HG02852 (cell line): ENCODE data around the gene CCDC97.

Experiments used
- ATAC-seq: cut with Tn5 transposase; IDR thresholded peaks from one replicate; pipeline ENCODE4 v1.9.1; 2021; ENCODE audit warnings: mild to moderate bottlenecking, moderate library complexity; ENCODE audit not compliant: unreplicated experiment

Gene CCDC97

GRCh38 chr19:41297628-41298347 lies 12.2 kb upstream of the CCDC97 start:
- peak; percentile 77 for ATAC-seq

DNA sequence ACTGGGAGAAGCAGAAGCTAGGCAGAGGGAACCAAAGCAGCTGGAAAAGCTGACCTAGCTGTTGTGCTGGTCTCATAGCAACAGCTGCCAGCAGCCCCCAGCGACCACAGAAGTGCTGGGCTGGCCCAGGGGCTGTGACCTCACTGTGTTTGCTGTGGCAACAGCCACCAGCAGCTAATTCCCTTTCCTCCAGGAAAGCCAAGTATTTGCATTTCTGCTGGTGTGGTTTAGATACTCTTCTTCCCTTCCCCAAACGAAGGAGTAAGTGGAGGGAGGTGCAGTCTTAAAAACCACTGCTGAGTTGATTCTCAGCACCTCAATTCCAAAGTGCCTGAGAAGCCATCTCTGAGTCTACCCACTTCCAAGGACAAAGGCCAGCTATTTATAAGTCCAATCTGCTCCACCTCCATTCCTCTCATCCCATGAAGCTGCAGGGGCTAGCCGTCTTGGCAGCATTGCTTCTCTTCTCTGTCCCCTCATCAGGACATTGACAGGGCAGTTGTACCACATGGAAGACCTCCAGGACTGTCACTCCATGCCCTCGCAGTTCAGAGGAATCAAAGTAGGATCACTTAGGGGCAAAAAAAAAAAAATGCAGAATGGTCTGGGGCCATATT lies 11.5 kb upstream of the CCDC97 start:
- no peak for ATAC-seq

DNA sequence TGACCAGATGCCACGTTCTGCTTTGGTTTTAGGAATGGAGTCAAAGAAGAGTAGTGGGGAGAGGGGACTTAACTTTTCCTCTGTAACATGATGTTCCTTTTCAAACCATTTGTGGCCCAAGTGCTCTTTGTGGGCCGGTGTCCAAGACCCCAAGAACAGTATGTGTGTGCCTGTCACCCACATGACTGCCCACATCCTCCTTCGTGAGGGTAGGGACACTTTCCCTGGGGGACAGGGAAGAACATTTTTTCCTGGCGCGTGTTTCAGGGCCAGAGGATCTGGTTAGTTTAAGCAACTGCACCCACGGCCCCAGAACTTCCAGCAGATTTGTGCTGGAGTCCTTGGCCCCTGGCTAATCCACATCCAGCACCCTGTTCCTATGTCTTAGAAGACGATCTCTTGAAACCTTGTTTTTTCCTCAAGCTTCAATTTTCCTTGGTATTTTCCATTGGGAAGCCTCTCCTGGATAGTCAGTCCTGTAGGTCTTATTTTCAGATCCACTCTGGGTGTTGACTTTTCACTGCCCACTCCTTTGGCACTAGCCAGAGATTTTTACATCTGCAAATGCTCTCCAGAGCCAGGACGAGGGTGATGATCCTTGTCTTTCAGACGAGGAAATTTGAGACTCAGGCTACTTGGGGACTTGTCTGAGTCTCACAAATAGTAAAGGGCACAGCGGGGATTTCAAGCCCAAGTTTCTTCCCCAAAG lies 10.8 kb upstream of the CCDC97 start:
- no peak for ATAC-seq

- no peak for ATAC-seq
Measured at GRCh38 chr19:41299755-41300089, 10.2 kb upstream of the CCDC97 start.

GRCh38 chr19:41300555-41300954 lies 9.4 kb upstream of the CCDC97 start:
- ATAC-seq = no peak

DNA sequence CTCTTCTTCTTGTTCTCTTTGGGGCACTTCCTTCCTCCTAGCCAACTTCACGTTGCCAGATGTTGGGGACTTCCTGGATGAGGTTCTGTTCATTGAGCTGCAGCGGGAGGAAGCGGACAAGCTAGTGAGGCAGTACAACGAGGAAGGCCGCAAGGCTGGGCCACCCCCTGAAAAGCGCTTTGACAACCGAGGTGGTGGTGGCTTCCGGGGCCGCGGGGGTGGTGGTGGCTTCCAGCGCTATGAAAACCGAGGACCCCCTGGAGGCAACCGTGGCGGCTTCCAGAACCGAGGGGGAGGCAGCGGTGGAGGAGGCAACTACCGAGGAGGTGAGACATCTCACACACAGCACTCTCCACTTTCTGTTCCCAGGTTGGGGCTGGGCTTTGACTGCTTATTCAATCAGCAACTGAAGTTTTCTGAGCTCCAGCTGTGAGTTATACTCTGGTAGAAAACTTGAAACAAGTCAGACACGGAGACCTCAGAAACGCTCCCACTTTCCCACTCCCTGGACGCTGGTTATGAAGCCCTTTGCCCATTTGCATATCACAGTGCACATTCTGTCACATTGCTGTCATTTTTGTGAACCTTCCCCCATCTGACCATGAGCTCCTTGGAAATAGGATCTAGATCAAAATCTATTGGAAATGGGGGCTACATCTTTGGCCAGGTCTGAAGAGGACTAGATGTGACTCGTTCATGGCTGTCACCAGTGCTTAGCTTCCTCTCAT lies 7.2 kb upstream of the CCDC97 start:
- ATAC-seq = peak; percentile 56

GRCh38 chr19:41303954-41304353 lies 6.0 kb upstream of the CCDC97 start:
- no peak for ATAC-seq

GRCh38 chr19:41304706-41305483 lies 5.1 kb upstream of the CCDC97 start:
- ATAC-seq = no peak

DNA sequence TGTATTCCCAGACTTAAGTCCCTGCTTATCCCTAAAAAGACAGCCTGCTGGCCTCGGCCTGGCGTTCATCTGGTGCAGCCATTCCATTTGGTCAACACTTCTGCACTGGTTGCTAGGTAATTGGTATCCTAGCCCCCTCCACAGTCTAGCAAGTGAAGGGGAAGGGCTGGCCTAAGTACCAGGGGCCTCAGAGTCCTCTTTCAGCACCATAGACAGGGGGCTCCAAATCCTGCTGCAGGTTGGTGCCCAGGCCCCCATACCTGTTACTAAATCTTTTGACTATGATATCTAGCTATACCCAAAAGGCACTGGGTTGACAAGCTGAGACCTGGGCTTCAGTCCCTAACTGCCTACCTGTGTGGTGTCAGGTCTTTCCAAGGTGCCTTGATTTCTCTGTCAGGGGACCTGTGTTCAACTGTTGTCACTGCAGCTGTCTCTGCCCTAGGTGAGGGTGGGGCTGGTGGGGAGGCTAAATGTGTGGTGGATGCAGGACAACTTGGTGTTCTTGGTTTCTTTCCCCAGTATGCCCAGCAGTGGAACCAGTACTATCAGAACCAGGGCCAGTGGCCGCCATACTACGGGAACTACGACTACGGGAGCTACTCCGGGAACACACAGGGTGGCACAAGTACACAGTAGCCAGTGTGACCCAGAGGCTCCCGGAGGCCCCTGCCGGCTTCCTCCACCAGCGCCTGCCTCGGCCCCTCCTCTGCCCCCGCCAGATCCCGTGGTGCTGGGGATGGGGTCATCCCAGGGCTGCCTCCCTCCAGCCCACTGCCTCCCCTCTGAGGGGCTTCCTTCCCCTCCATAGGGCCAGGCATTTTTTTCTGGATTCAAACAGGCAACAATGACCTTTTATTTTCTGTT lies 3.8 kb upstream of the CCDC97 start:
- no peak for ATAC-seq

DNA sequence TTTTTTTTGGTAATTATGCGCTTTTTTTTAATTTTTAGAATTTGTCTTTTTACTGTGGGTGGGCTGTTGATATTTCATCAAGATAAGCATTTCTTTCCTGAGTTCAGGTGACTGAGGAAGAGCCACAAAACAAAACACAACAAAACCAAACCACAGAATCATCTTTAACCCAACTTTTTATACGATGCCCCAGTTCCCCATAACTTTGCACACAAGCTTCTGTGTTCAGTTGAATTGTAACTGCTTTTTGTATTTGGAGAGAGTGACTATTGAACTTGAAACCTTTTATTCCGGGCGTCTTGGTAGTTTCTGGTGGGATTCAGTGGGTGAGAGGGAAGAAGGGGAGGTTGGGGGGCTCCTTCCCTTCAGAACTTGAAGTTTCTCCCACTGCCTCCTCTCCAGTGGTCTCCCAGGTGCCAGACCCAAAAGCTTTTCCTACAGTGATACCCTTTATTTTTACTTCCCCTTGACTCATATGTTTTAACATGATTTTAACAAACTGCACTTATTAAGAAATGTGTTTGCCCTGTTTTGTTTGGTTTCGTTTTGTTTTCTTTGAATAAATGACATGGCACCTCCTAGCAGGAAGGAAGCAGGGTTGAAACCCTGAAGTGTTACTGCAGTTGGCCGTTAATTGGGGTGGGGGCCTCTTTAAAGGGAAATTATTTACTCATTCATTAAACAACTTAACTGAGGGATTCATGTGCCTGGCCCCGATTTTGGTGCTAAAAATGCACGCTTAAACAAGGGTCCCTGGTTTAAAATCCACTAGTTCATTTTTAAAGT lies 2.7 kb upstream of the CCDC97 start:
- ATAC-seq = no peak

- ATAC-seq = no peak
Measured at GRCh38 chr19:41307954-41308449, 2.0 kb upstream of the CCDC97 start.

- ATAC-seq = no peak
Measured at GRCh38 chr19:41308450-41309179, 1.4 kb upstream of the CCDC97 start.

GRCh38 chr19:41309180-41310032 lies 566 bp upstream of the CCDC97 start:
- ATAC-seq = no peak

DNA sequence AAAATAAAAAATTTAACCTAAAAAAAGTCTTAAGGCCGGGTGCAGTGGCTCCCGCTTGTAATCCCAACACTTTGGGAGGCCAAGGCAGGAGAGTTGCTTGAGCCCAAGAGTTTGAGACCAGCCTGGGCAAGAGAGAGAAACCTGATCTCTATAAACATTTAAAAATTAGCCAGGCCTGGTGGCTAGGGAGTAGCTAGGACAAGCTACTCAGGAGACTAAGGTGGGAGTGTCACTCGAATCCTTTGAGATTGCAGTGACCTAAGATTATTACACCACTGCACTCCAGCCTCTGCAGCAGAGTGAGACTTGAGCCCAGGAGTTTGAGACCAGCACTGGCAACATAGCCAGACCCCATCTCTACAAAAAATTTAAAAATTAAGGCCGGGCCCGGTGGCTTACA lies 1.1 kb downstream of the CCDC97 start:
- no peak for ATAC-seq

DNA sequence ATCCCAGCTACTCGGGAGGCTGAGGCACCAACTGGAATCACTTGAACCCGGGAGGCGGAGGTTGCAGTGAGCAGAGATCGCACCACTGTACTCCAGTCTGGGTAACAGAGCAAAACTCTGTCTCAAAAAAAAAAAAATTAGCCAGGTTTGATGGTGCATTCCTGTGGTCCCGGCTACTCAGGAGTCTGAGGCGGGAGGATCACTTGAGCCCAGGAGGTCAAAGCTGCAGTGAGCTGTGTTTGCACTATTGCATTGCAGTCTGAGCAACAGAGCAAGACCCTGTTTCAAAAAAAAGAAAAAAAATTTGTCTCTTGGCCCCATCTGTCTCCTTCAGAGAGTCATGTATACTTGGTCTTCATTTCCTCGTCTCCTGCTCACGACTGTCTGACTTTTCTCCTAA lies 1.6 kb downstream of the CCDC97 start:
- ATAC-seq = no peak

DNA sequence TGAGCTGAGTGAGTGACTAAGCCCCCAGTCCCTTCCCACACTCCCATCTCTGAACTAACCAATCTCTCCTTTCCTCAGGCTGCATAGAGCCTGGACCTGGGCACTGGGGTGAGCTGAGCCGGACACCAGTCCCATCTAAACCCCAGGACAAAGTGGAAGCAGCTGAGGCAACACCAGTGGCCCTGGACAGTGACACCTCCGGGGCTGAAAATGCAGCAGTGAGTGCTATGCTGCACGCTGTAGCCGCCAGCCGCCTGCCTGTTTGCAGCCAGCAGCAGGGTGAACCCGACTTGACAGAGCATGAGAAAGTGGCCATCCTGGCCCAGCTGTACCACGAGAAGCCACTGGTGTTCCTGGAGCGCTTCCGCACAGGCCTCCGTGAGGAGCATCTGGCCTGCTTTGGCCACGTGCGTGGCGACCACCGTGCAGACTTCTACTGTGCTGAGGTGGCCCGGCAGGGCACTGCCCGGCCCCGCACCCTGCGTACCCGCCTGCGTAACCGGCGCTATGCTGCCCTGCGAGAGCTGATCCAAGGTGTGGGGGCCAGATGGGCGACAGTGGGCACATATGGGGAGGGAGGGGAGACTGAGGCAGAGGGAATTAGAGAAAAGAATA lies 6.4 kb downstream of the CCDC97 start:
- no peak for ATAC-seq
